H9 (cell line): Measurements from ENCODE around the gene LRP1. TPM values are rescaled to one million over a fixed set of nuclear protein-coding genes. Genes with fewer than 3 reads are reported as not detected.

ENCODE experiments used
- DNase-seq: peaks from one replicate; pipeline ENCODE4 v3.0.0-alpha.2; 2017
- H2AFZ ChIP-seq: one replicate; pipeline ENCODE4 v1.6.1; 2013; ENCODE audit warnings: mild to moderate bottlenecking, low read length, control low read depth, moderate library complexity
- H2AK5ac ChIP-seq: 2 replicates; pipeline ENCODE4 v1.6.1; 2013; ENCODE audit warnings: low read length, control low read depth, mixed read lengths; ENCODE audit not compliant: insufficient read length
- H2BK120ac ChIP-seq: one replicate; pipeline ENCODE4 v1.6.1; 2013; ENCODE audit warnings: low read depth, mild to moderate bottlenecking, low read length, control low read depth, inconsistent platforms; ENCODE audit not compliant: poor library complexity, severe bottlenecking
- H2BK12ac ChIP-seq: 2 replicates; pipeline ENCODE4 v1.6.1; 2013; ENCODE audit warnings: low read length, control low read depth, mixed read lengths, low read depth; ENCODE audit not compliant: insufficient read length
- H2BK15ac ChIP-seq: 2 replicates; pipeline ENCODE4 v1.6.1; 2013; ENCODE audit warnings: low read depth, low read length, control low read depth
- H2BK20ac ChIP-seq: one replicate; pipeline ENCODE4 v1.6.1; 2013; ENCODE audit warnings: low read depth, mild to moderate bottlenecking, low read length, control low read depth, inconsistent platforms; ENCODE audit not compliant: poor library complexity, severe bottlenecking
- H2BK5ac ChIP-seq: 2 replicates; pipeline ENCODE4 v1.6.1; 2013; ENCODE audit warnings: low read length, control low read depth, mixed read lengths; ENCODE audit not compliant: insufficient read length
- H3K14ac ChIP-seq: 2 replicates; pipeline ENCODE4 v1.6.1; 2013; ENCODE audit warnings: low read length, control low read depth; ENCODE audit not compliant: insufficient read depth
- H3K18ac ChIP-seq: 2 replicates; pipeline ENCODE4 v1.6.1; 2013; ENCODE audit warnings: low read depth, mild to moderate bottlenecking, mixed read lengths, low read length, control low read depth; ENCODE audit not compliant: insufficient read length
- H3K23ac ChIP-seq: 2 replicates; pipeline ENCODE4 v1.6.1; 2013; ENCODE audit warnings: low read length, control low read depth, mixed read lengths, low read depth; ENCODE audit not compliant: insufficient read length
- H3K23me2 ChIP-seq: 2 replicates; pipeline ENCODE4 v1.6.1; 2013; ENCODE audit warnings: low read depth, mild to moderate bottlenecking, mixed read lengths, low read length, control low read depth; ENCODE audit not compliant: insufficient read length, poor library complexity, severe bottlenecking
- H3K27ac ChIP-seq: 2 replicates; pipeline ENCODE4 v1.5.1; 2013; ENCODE audit warnings: low read length, control low read depth, mixed read lengths, low read depth; ENCODE audit not compliant: insufficient read length
- H3K27me3 ChIP-seq: 2 replicates; pipeline ENCODE4 v1.6.1; 2013; ENCODE audit warnings: low read length, control low read depth, inconsistent platforms; ENCODE audit not compliant: insufficient read depth
- H3K4ac ChIP-seq: 2 replicates; pipeline ENCODE4 v1.6.1; 2013; ENCODE audit warnings: low read depth, mild to moderate bottlenecking, control low read depth, inconsistent platforms, low read length, moderate library complexity
- H3K4me1 ChIP-seq: 2 replicates; pipeline ENCODE4 v1.6.1; 2013; ENCODE audit warnings: low read length, control low read depth, inconsistent platforms; ENCODE audit not compliant: insufficient read depth
- H3K4me2 ChIP-seq: 2 replicates; pipeline ENCODE4 v1.6.1; 2013; ENCODE audit warnings: low read length, control low read depth, mixed read lengths; ENCODE audit not compliant: insufficient read length, insufficient read depth
- H3K56ac ChIP-seq: 2 replicates; pipeline ENCODE4 v1.6.1; 2013; ENCODE audit warnings: low read depth, mild to moderate bottlenecking, mixed read lengths, low read length, control low read depth; ENCODE audit not compliant: insufficient read length
- H3K79me1 ChIP-seq: 2 replicates; pipeline ENCODE4 v1.6.1; 2013; ENCODE audit warnings: low read depth, mild to moderate bottlenecking, moderate library complexity, low read length, control low read depth, inconsistent platforms; ENCODE audit not compliant: insufficient read depth, poor library complexity, severe bottlenecking
- H3K79me2 ChIP-seq: 2 replicates; pipeline ENCODE4 v1.6.1; 2013; ENCODE audit warnings: low read length, control low read depth, inconsistent platforms; ENCODE audit not compliant: insufficient read depth
- H3K9ac ChIP-seq: 2 replicates; pipeline ENCODE4 v1.6.1; 2013; ENCODE audit warnings: low read length, control low read depth, mixed read lengths; ENCODE audit not compliant: insufficient read length; ENCODE audit errors: extremely low read depth
- H3K9me3 ChIP-seq: one replicate; pipeline ENCODE4 v1.6.1; 2013; ENCODE audit warnings: low read depth, low read length, inconsistent platforms; ENCODE audit not compliant: control insufficient read depth
- H3T11ph ChIP-seq: one replicate; pipeline ENCODE4 v1.6.1; 2013; ENCODE audit warnings: mild to moderate bottlenecking, low read length, control low read depth, inconsistent platforms
- H4K20me1 ChIP-seq: one replicate; pipeline ENCODE4 v1.6.1; 2013; ENCODE audit not compliant: control insufficient read depth, insufficient read length, insufficient read depth
- H4K5ac ChIP-seq: 2 replicates; pipeline ENCODE4 v1.6.1; 2013; ENCODE audit warnings: low read depth, mild to moderate bottlenecking, mixed read lengths, low read length, control low read depth; ENCODE audit not compliant: insufficient read length
- H4K8ac ChIP-seq: replicated peaks from 2 replicates; pipeline ENCODE4 v1.6.1; 2013; ENCODE audit warnings: low read length, control low read depth, mixed read lengths, low read depth; ENCODE audit not compliant: insufficient read length
- H4K91ac ChIP-seq: 2 replicates; pipeline ENCODE4 v1.6.1; 2013; ENCODE audit warnings: low read depth, mild to moderate bottlenecking, moderate library complexity, mixed read lengths, low read length, control low read depth; ENCODE audit not compliant: insufficient read length
- H3K27ac Mint-ChIP-seq, 3 experiments: 2 replicates in 2 of 3; 3 replicates in 1 of 3; pipeline ENCODE4 v1.8.0; 2020 to 2021; ENCODE audit warnings: mixed read lengths in 3 of 3, mild to moderate bottlenecking in 1 of 3, moderate library complexity in 1 of 3
- H3K27me3 Mint-ChIP-seq: 2 replicates; pipeline ENCODE4 v1.8.0; 2021; ENCODE audit warnings: low read depth, mild to moderate bottlenecking, moderate library complexity, mixed read lengths
- H3K36me3 Mint-ChIP-seq, 3 experiments: 2 replicates in 2 of 3; 3 replicates in 1 of 3; pipeline ENCODE4 v1.8.0; 2020 to 2021; ENCODE audit warnings: low read depth in 3 of 3, mixed read lengths in 3 of 3; ENCODE audit not compliant: insufficient read depth in 1 of 3
- H3K4me1 Mint-ChIP-seq, 2 experiments: 2 replicates each; pipeline ENCODE4 v1.8.0; 2020; ENCODE audit warnings: mixed read lengths in 2 of 2
- H3K4me3 Mint-ChIP-seq, 2 experiments: 2 replicates in 1 of 2; 3 replicates in 1 of 2; pipeline ENCODE4 v1.8.0; 2020 to 2021; ENCODE audit warnings: mild to moderate bottlenecking in 2 of 2, mixed read lengths in 2 of 2, moderate library complexity in 1 of 2
- H3K9me3 Mint-ChIP-seq, 2 experiments: 2 replicates in 1 of 2; 3 replicates in 1 of 2; pipeline ENCODE4 v1.8.0; 2020; ENCODE audit warnings: mild to moderate bottlenecking in 2 of 2, mixed read lengths in 2 of 2, moderate library complexity in 1 of 2
- total RNA-seq: library from RNA; stranded (reverse); gene quantifications from 2 replicates; pipeline ENCODE4 v1.2.1, GENCODE V29; 2021
- TF ChIP-seq, protein P1 (sequence below): fragments of 200-600 bp; sonication (generic); conservative IDR thresholded peaks from 3 replicates; pipeline ENCODE4 v1.8.0; 2021; ENCODE audit warnings: antibody characterized with exemption, mild to moderate bottlenecking

The LRP1 gene
- total RNA-seq, 1 experiment from 2014 or later: 115 TPM

DNA sequence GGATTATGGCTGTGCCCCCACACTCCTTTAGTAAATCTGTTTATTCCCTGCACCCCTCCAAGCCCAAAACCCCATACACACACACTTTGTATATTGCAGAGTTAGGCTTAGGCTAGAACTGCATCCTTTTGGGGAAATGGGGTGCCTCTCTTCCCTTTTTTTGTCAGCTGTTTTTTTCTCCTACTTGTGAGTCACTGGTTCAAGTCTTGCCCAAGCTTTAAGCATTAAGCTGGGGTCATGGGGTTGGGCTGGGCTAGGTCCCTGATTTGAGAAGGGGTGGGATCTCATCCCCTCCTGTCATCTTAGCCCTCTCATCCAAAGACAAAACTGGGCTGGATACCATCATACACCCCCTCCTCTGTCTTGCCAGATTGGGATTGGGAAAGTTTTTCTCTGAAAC is 1.6 kb downstream of the LRP1 start:
- Histone ChIP-seq H2BK5ac (no peak overlapping the region), H3K4me2 (peak overlapping the region; percentile 56), H3K4me1 (peaks cover 30% of the 10 kb centered on the region), H3K27me3 (no peaks in the 10 kb centered on the region), H4K8ac (no peak overlapping the region), H3K27ac (no peak overlapping the region), H3K23ac (no peak overlapping the region), H3K56ac (no peak overlapping the region), H2BK15ac (no peak overlapping the region), H4K20me1 (no peaks in the 10 kb centered on the region), H3K23me2 (peaks cover 7% of the 10 kb centered on the region), H2AK5ac (no peak overlapping the region), H3K79me2 (peaks cover 23% of the 10 kb centered on the region; the same call in 1 of the 2 replicates), H2BK120ac (no peak overlapping the region), H4K5ac (no peak overlapping the region), H2BK12ac (no peak overlapping the region), H2AFZ (no peak overlapping the region), H3K9ac (no peak overlapping the region), H2BK20ac (no peak overlapping the region), H3K4ac (no peak overlapping the region), H3T11ph (no peak overlapping the region), H4K91ac (no peak overlapping the region), H3K79me1 (peaks cover 11% of the 10 kb centered on the region), H3K18ac (no peak overlapping the region), H3K14ac (no peak overlapping the region), H3K9me3 (no peaks in the 10 kb centered on the region)
- H3K9me3 Mint-ChIP-seq: no peaks in the 10 kb centered on the region
- H3K36me3 Mint-ChIP-seq: peaks cover 0 to 8% (median 0%) of the 10 kb centered on the region in 3 experiments; a peak in 2 of 7 replicates
- DNase-seq: no peak
- peak overlapping the region; percentile 86 to 91 for H3K4me3 Mint-ChIP-seq
- TF ChIP-seq, protein P1, sequence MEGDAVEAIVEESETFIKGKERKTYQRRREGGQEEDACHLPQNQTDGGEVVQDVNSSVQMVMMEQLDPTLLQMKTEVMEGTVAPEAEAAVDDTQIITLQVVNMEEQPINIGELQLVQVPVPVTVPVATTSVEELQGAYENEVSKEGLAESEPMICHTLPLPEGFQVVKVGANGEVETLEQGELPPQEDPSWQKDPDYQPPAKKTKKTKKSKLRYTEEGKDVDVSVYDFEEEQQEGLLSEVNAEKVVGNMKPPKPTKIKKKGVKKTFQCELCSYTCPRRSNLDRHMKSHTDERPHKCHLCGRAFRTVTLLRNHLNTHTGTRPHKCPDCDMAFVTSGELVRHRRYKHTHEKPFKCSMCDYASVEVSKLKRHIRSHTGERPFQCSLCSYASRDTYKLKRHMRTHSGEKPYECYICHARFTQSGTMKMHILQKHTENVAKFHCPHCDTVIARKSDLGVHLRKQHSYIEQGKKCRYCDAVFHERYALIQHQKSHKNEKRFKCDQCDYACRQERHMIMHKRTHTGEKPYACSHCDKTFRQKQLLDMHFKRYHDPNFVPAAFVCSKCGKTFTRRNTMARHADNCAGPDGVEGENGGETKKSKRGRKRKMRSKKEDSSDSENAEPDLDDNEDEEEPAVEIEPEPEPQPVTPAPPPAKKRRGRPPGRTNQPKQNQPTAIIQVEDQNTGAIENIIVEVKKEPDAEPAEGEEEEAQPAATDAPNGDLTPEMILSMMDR: no peak
- H3K27ac Mint-ChIP-seq: peak overlapping the region; percentile 76 to 97 (median 77); a peak in 5 of 7 replicates
- H3K27me3 Mint-ChIP-seq: no peaks in the 10 kb centered on the region; the same call in 1 of the 2 replicates
- H3K4me1 Mint-ChIP-seq: peaks cover 62 to 66% of the 10 kb centered on the region in 2 experiments
